OCI-LY7 (cell line): ENCODE results near the gene PTPRM. TPM values are rescaled to one million over a fixed set of nuclear protein-coding genes. Genes with fewer than 3 reads are reported as not detected.

Experiments used
- BruUV-seq: library from RNA; stranded (reverse); fragments of 400-500 nt; replicated peaks from 2 replicates; lab custom pipeline; 2021; lab: Mats Ljungman, UMichigan
- CTCF ChIA-PET: fragments of 300-600 bp; sonication (Branson Sonifier 250); formaldehyde crosslinking; loops from one replicate; lab custom pipeline; 2022; ENCODE audit warnings: antibody characterized with exemption; ENCODE audit not compliant: unreplicated experiment; lab: Charles Lee
- POLR2A ChIA-PET: fragments of 300-600 bp; sonication (Branson Sonifier 250); formaldehyde crosslinking; loops from one replicate; lab custom pipeline; 2022; ENCODE audit warnings: antibody characterized with exemption; lab: Charles Lee
- DNase-seq: peaks from one replicate; pipeline ENCODE4 v3.0.0-alpha.2; 2015; ENCODE audit warnings: low spot score
- H2AFZ ChIP-seq: fragments of 200-600 bp; sonication (generic), shearing (Covaris generic); 2 replicates; pipeline ENCODE4 v1.6.1; 2014; ENCODE audit warnings: mild to moderate bottlenecking, antibody characterized with exemption, low read length, moderate library complexity
- H3K27ac ChIP-seq: fragments of 200-600 bp; sonication (generic); 2 replicates; pipeline ENCODE4 v1.5.1; 2014; ENCODE audit warnings: mixed run types, low read depth, mild to moderate bottlenecking, moderate library complexity, low read length, inconsistent platforms; ENCODE audit not compliant: poor library complexity, severe bottlenecking
- H3K36me3 ChIP-seq: fragments of 200-600 bp; sonication (generic); 2 replicates; pipeline ENCODE4 v1.6.1; 2014; ENCODE audit warnings: mild to moderate bottlenecking, antibody characterized with exemption, low read length, moderate library complexity, mixed read lengths; ENCODE audit not compliant: insufficient read depth
- H3K4me1 ChIP-seq: fragments of 200-600 bp; sonication (generic); 2 replicates; pipeline ENCODE4 v1.5.1; 2014; ENCODE audit warnings: mild to moderate bottlenecking, low read length; ENCODE audit not compliant: insufficient read depth, poor library complexity, severe bottlenecking
- H3K4me2 ChIP-seq: fragments of 200-600 bp; sonication (generic); 2 replicates; pipeline ENCODE4 v1.6.1; 2014; ENCODE audit warnings: mild to moderate bottlenecking, low read length
- H3K4me3 ChIP-seq: fragments of 200-600 bp; sonication (generic); 2 replicates; pipeline ENCODE4 v1.5.1; 2014; ENCODE audit warnings: mild to moderate bottlenecking, low read depth, low read length; ENCODE audit not compliant: poor library complexity, severe bottlenecking
- H3K79me2 ChIP-seq: fragments of 200-600 bp; sonication (generic); 2 replicates; pipeline ENCODE4 v1.6.1; 2016; ENCODE audit warnings: low read depth, mild to moderate bottlenecking, low read length, moderate library complexity, mixed read lengths; ENCODE audit not compliant: insufficient read depth
- H3K9me2 ChIP-seq: fragments of 200-600 bp; sonication (generic); 2 replicates; pipeline ENCODE4 v1.6.1; 2016; ENCODE audit warnings: mild to moderate bottlenecking, low read length, mixed read lengths; ENCODE audit not compliant: insufficient read depth
- H3K9me3 ChIP-seq: fragments of 200-600 bp; sonication (generic); 2 replicates; pipeline ENCODE4 v1.6.1; 2014; ENCODE audit warnings: mild to moderate bottlenecking, mixed run types, low read length, mixed read lengths
- H4K20me1 ChIP-seq: fragments of 200-600 bp; sonication (generic); 2 replicates; pipeline ENCODE4 v1.6.1; 2014; ENCODE audit warnings: mild to moderate bottlenecking, antibody characterized with exemption, low read length, moderate library complexity, mixed read lengths; ENCODE audit not compliant: insufficient read depth
- EZH2phosphoT487 ChIP-seq: fragments of 200-600 bp; sonication (generic); IDR thresholded peaks from 2 replicates; pipeline ENCODE4 v1.6.1; 2018; ENCODE audit warnings: low read depth, borderline replicate concordance, mild to moderate bottlenecking, mixed run types, antibody characterized with exemption, low read length, moderate library complexity, mixed read lengths
- intact Hi-C: fragments of 100-400 bp; cut with micrococcal nuclease; formaldehyde crosslinking; loops from one replicate; pipeline ENCODE4 v1.10.0; 2022; ENCODE audit not compliant: unreplicated experiment
- total RNA-seq, 2 experiments: library from RNA; depleted of rRNA in 1 of 2; stranded (reverse); fragments of >200 nt in 1 of 2; shearing (Covaris generic) in 1 of 2; gene quantifications; 2 replicates each; pipeline ENCODE4 v1.2.3, GENCODE V29; 2014 to 2022
- TF ChIP-seq, protein P1 (sequence below): fragments of 200-600 bp; sonication (generic); conservative IDR thresholded peaks from 2 replicates; pipeline ENCODE4 v1.5.1; 2014; ENCODE audit warnings: mild to moderate bottlenecking, antibody characterized with exemption, low read length, moderate library complexity, mixed read lengths

The PTPRM gene
- total RNA-seq, 2 experiments from 2014 or later = not detected

DNA sequence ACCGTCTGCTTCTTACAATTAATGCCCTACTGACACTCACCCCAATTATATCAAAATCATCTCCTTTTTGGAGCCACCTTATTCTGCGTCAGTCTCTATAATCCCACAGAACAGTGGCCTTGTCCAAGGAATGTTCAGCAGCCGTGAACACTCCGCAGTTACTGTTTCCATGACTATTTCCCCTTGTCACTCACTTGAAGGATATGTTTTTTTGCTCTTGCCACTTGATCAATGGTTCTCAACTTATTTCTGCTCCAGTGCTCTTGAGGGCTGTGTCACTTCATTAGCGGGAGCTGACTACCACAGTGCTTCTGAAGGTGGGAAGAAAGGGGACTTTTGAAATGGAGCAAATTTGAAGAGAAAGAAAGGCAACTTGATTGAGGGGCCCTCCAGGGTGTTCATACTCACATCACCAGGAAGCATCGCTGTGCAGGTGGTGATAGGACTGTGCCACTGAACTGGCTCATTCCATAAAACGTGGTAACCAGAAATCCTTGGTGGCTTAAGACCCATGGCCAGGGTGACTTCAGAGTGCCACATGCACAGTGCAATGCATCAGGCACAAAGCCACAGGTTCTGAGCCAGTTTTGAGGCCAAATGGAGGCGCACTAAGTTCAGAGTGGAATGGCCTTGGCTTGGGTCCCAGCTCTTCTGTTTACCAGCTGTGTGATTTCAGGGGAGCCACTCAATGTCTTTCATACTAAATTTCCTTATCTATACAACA lies 721.5 kb downstream of the PTPRM start:
- Histone ChIP-seq H3K9me2 (no peaks in the 10 kb centered on the region), H3K9me3 (no peaks in the 10 kb centered on the region), H3K36me3 (no peaks in the 10 kb centered on the region), H3K79me2 (no peaks in the 10 kb centered on the region), H3K4me2 (no peak overlapping the region), H4K20me1 (no peaks in the 10 kb centered on the region; the same call in 1 of the 2 replicates), H3K27ac (no peak overlapping the region), H2AFZ (no peak overlapping the region), H3K4me1 (no peaks in the 10 kb centered on the region), H3K4me3 (no peak overlapping the region)
- TF ChIP-seq EZH2phosphoT487 = no peak
- TF ChIP-seq, protein P1, sequence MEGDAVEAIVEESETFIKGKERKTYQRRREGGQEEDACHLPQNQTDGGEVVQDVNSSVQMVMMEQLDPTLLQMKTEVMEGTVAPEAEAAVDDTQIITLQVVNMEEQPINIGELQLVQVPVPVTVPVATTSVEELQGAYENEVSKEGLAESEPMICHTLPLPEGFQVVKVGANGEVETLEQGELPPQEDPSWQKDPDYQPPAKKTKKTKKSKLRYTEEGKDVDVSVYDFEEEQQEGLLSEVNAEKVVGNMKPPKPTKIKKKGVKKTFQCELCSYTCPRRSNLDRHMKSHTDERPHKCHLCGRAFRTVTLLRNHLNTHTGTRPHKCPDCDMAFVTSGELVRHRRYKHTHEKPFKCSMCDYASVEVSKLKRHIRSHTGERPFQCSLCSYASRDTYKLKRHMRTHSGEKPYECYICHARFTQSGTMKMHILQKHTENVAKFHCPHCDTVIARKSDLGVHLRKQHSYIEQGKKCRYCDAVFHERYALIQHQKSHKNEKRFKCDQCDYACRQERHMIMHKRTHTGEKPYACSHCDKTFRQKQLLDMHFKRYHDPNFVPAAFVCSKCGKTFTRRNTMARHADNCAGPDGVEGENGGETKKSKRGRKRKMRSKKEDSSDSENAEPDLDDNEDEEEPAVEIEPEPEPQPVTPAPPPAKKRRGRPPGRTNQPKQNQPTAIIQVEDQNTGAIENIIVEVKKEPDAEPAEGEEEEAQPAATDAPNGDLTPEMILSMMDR = no peak
- ChIA-PET POLR2A (no interaction called here), CTCF (no interaction called here)
- no peak for DNase-seq
- intact Hi-C loops = no loop called here
- no TSS peak for BruUV-seq

GRCh38 chr18:8290435-8290834 lies 723.3 kb downstream of the PTPRM start:
- intact Hi-C loops = no loop called here
- TF ChIP-seq, protein P1 = no peak
- TF ChIP-seq EZH2phosphoT487 = no peak
- CTCF ChIA-PET = no interaction called here

DNA sequence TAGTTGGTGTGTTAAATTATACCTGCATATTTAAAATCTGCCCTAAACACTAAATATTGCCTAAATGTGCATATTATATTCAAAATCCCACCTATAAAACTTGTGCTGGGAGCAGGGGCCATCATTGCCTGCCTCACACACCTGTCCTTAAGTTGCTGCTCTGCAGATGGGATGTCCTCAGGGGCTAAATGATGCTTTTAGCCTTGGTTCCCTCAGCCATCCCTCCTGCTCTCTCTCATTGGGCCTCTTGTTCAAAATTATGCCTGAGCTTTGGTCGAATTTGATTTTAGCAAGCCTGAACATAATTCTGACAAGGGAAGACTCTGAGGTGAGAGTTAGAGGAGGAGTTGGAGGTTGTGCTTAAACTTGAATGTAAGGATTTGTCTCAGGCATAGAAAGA lies 723.8 kb downstream of the PTPRM start:
- H3K9me2 ChIP-seq = no peaks in the 10 kb centered on the region
- intact Hi-C loops = no loop called here
- ChIA-PET CTCF (no interaction called here), POLR2A (interaction anchor here (0.8 kb wide), 1 partner anchor 295 kb away, joined by 6 read pairs; no protein-coding TSS in a partner anchor)
- H3K79me2 ChIP-seq = no peaks in the 10 kb centered on the region
- no peak overlapping the region for H3K4me3 ChIP-seq
- no peaks in the 10 kb centered on the region for H3K36me3 ChIP-seq
- no peak overlapping the region for H2AFZ ChIP-seq
- TF ChIP-seq, protein P1 = no peak
- TF ChIP-seq EZH2phosphoT487 = no peak
- no peaks in the 10 kb centered on the region; the same call in 1 of the 2 replicates for H4K20me1 ChIP-seq
- BruUV-seq = no TSS peak
- H3K27ac ChIP-seq = no peak overlapping the region
- H3K9me3 ChIP-seq = no peaks in the 10 kb centered on the region
- H3K4me2 ChIP-seq = no peak overlapping the region
- DNase-seq = no peak
- H3K4me1 ChIP-seq = no peaks in the 10 kb centered on the region

More at GRCh38 chr18:8290435-8290834, 723.3 kb downstream of the PTPRM start:
- POLR2A ChIA-PET = interaction anchor here (0.6 kb wide), 1 partner anchor 300 kb away, joined by 3 read pairs; no protein-coding TSS in a partner anchor
- Histone ChIP-seq H3K27ac (no peak overlapping the region), H3K79me2 (no peaks in the 10 kb centered on the region), H3K4me2 (no peak overlapping the region), H4K20me1 (no peaks in the 10 kb centered on the region; the same call in 1 of the 2 replicates), H2AFZ (no peak overlapping the region), H3K9me2 (no peaks in the 10 kb centered on the region), H3K9me3 (no peaks in the 10 kb centered on the region), H3K36me3 (no peaks in the 10 kb centered on the region), H3K4me3 (no peak overlapping the region), H3K4me1 (no peaks in the 10 kb centered on the region)
- no TSS peak for BruUV-seq
- no peak for DNase-seq
